ENCODE results near the gene RRBP1.

The RRBP1 gene

DNA sequence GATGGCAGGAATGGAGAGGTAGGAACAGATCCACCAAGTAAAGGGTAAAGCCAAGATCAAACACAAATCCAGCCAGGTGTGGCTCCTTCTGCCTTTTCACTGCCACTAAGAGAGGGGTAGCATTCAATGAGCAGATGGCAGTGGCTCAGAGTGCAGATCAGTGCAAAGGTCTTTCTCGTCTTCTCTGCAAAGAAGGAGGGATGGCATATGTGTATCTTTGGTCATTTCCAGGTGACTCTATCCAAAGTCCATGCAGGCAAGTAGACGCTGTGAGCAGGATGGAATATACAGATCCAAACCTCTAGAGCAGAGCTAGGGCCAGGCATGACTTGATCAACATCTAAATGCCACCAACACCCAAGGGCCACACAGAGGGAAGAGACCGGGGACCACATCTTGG is 24.6 kb upstream of the RRBP1 start:
- no peak overlapping the region for H3K27ac ChIP-seq (ENCODE audit: low read length)
- no peaks in the 10 kb centered on the region for H3K36me3 ChIP-seq (ENCODE audit: insufficient read depth, low read length)
- peaks cover 16% of the 10 kb centered on the region for H3K27me3 ChIP-seq (ENCODE audit: insufficient read depth, low read length, poor library complexity)
- no peak for TF ChIP-seq EZH2 (IDR thresholded peaks at IDR 0.05; ENCODE audit: borderline replicate concordance, low read depth, low read length, severe bottlenecking)
- TF ChIP-seq, protein P1, sequence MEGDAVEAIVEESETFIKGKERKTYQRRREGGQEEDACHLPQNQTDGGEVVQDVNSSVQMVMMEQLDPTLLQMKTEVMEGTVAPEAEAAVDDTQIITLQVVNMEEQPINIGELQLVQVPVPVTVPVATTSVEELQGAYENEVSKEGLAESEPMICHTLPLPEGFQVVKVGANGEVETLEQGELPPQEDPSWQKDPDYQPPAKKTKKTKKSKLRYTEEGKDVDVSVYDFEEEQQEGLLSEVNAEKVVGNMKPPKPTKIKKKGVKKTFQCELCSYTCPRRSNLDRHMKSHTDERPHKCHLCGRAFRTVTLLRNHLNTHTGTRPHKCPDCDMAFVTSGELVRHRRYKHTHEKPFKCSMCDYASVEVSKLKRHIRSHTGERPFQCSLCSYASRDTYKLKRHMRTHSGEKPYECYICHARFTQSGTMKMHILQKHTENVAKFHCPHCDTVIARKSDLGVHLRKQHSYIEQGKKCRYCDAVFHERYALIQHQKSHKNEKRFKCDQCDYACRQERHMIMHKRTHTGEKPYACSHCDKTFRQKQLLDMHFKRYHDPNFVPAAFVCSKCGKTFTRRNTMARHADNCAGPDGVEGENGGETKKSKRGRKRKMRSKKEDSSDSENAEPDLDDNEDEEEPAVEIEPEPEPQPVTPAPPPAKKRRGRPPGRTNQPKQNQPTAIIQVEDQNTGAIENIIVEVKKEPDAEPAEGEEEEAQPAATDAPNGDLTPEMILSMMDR (IDR thresholded peaks at IDR 0.05; ENCODE audit: borderline replicate concordance, extremely low read depth, low read length, poor library complexity, severe bottlenecking): no peak
- H3K4me3 ChIP-seq (ENCODE audit: low read depth in 1 of 2, low read length in 2 of 2): no peak overlapping the region
- no peak for DNase-seq
- H3K4me2 ChIP-seq (ENCODE audit: insufficient read depth, low read length): no peak overlapping the region
- no peaks in the 10 kb centered on the region for H3K4me1 ChIP-seq (ENCODE audit: insufficient read depth, low read length)
- H3K9me3 ChIP-seq (ENCODE audit: insufficient read depth, low read length, severe bottlenecking): no peaks in the 10 kb centered on the region
- no peak overlapping the region for H3K9ac ChIP-seq (ENCODE audit: low read depth, low read length)
- no peaks in the 10 kb centered on the region for H4K20me1 ChIP-seq (ENCODE audit: insufficient read depth, low read length)
- H3K79me2 ChIP-seq (ENCODE audit: insufficient read depth, low read length): no peaks in the 10 kb centered on the region
- ATAC-seq (ENCODE audit: insufficient read depth, low read depth): no peak
- H2AFZ ChIP-seq (ENCODE audit: low read depth, low read length): no peak overlapping the region

DNA sequence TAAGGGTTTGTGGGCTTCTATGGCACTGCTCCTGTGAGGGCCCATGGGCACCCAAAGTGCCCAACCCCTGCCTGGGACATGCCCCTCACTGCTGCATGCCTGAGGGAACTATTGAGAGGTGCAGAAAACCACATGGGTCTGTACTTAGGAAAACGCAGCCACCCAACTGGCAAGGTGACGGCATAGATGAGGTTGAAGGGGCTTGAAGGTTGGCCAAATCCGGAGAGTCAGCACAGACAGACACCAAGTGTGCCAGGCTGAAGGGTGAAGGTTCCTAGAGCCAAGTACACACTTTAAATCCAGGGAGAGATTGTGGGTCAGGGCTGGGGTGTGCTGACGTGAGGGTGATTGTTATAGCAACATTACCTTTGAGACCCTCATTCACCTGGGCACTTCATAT is 23.9 kb upstream of the RRBP1 start:
- Histone ChIP-seq H3K9me3 (ENCODE audit: insufficient read depth, low read length, severe bottlenecking) (no peaks in the 10 kb centered on the region), H3K4me1 (ENCODE audit: insufficient read depth, low read length) (no peaks in the 10 kb centered on the region), H3K36me3 (ENCODE audit: insufficient read depth, low read length) (no peaks in the 10 kb centered on the region), H3K4me2 (ENCODE audit: insufficient read depth, low read length) (no peak overlapping the region), H4K20me1 (ENCODE audit: insufficient read depth, low read length) (no peaks in the 10 kb centered on the region), H2AFZ (ENCODE audit: low read depth, low read length) (no peak overlapping the region), H3K4me3 (ENCODE audit: low read depth in 1 of 2, low read length in 2 of 2) (no peak overlapping the region), H3K27ac (ENCODE audit: low read length) (no peak overlapping the region), H3K79me2 (ENCODE audit: insufficient read depth, low read length) (no peaks in the 10 kb centered on the region), H3K27me3 (ENCODE audit: insufficient read depth, low read length, poor library complexity) (peaks cover 22% of the 10 kb centered on the region), H3K9ac (ENCODE audit: low read depth, low read length) (no peak overlapping the region)
- ATAC-seq (ENCODE audit: insufficient read depth, low read depth) (no peak), DNase-seq (no peak)
- TF ChIP-seq, protein P1 (IDR thresholded peaks at IDR 0.05; ENCODE audit: borderline replicate concordance, extremely low read depth, low read length, poor library complexity, severe bottlenecking): no peak
- no peak for TF ChIP-seq EZH2 (IDR thresholded peaks at IDR 0.05; ENCODE audit: borderline replicate concordance, low read depth, low read length, severe bottlenecking)

DNA sequence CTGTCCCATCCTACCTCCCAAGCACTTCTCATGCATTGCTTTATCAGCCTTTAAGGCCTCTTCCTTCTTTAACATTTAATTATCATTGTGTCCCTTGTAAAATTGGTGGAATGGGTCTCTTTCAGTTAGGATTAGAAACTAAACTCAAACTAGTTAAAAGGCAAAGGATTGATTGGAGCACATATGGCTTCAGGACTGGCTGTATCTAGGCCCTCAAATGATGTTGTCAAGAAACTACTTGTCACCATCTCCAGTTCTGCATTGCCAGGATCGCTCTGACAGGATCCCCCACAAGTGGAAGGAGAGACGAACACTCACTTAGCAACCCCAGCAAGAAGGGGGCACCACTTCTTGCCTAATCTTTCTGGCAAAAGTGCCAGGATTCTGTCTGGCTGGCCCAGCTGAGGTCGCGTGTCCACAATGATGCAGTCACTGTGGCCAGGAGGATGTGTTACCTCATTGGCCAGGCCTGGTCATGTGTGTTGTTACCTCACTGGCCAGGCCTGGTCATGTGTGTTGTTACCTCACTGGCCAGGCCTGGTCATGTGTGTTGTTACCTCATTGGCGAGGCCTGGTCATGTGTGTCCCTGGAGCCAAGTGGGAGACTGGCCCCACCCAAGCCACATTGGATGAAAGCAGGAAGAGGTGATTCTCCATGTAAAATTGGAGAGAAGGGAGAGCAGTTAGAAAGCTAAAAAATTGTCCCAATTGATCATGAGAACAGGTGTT is 22.7 kb upstream of the RRBP1 start:
- ATAC-seq (ENCODE audit: insufficient read depth, low read depth) (no peak), DNase-seq (no peak)
- H3K9ac ChIP-seq (ENCODE audit: low read depth, low read length): no peak overlapping the region
- H3K4me3 ChIP-seq (ENCODE audit: low read depth in 1 of 2, low read length in 2 of 2): no peak overlapping the region
- H3K4me1 ChIP-seq (ENCODE audit: insufficient read depth, low read length): no peaks in the 10 kb centered on the region
- no peak overlapping the region for H3K4me2 ChIP-seq (ENCODE audit: insufficient read depth, low read length)
- H3K36me3 ChIP-seq (ENCODE audit: insufficient read depth, low read length): no peaks in the 10 kb centered on the region
- no peaks in the 10 kb centered on the region for H4K20me1 ChIP-seq (ENCODE audit: insufficient read depth, low read length)
- TF ChIP-seq, protein P1 (IDR thresholded peaks at IDR 0.05; ENCODE audit: borderline replicate concordance, extremely low read depth, low read length, poor library complexity, severe bottlenecking): no peak
- TF ChIP-seq EZH2 (IDR thresholded peaks at IDR 0.05; ENCODE audit: borderline replicate concordance, low read depth, low read length, severe bottlenecking): no peak
- no peak overlapping the region for H2AFZ ChIP-seq (ENCODE audit: low read depth, low read length)
- no peak overlapping the region for H3K27ac ChIP-seq (ENCODE audit: low read length)
- no peaks in the 10 kb centered on the region for H3K9me3 ChIP-seq (ENCODE audit: insufficient read depth, low read length, severe bottlenecking)
- no peaks in the 10 kb centered on the region for H3K79me2 ChIP-seq (ENCODE audit: insufficient read depth, low read length)
- peaks cover 28% of the 10 kb centered on the region for H3K27me3 ChIP-seq (ENCODE audit: insufficient read depth, low read length, poor library complexity)
